GM04503 (cell line): Measurements from ENCODE around the gene MAD1L1.
A peak's percentile ranks its signal among the peaks of the same experiment; 100 is the strongest.

Experiments used
- DNase-seq: peaks from one replicate; pipeline ENCODE4 v3.0.0-alpha.2; 2012; ENCODE audit warnings: low read depth

Gene MAD1L1

GRCh38 chr7:2218444-2218785 lies 14.3 kb downstream of the MAD1L1 start:
- no peak for DNase-seq

- DNase-seq: no peak
These were observed 14.9 kb downstream of the MAD1L1 start for GRCh38 chr7:2217716-2218443.

GRCh38 chr7:2217206-2217605 lies 15.5 kb downstream of the MAD1L1 start:
- no peak for DNase-seq

- DNase-seq: no peak
These were observed 16.9 kb downstream of the MAD1L1 start for GRCh38 chr7:2215851-2216250.

GRCh38 chr7:2214636-2215035 lies 18.1 kb downstream of the MAD1L1 start:
- no peak for DNase-seq

GRCh38 chr7:2213551-2214215 lies 19.1 kb downstream of the MAD1L1 start:
- DNase-seq: no peak

GRCh38 chr7:2212906-2213305 lies 19.8 kb downstream of the MAD1L1 start:
- no peak for DNase-seq

GRCh38 chr7:2211926-2212325 lies 20.8 kb downstream of the MAD1L1 start:
- no peak for DNase-seq

GRCh38 chr7:2211259-2211880 lies 21.4 kb downstream of the MAD1L1 start:
- DNase-seq: no peak

- DNase-seq: no peak
These were observed 22.0 kb downstream of the MAD1L1 start for GRCh38 chr7:2210551-2211258.

- no peak for DNase-seq
These were observed 22.8 kb downstream of the MAD1L1 start for GRCh38 chr7:2209961-2210323.

- DNase-seq: peak; percentile 16
These were observed 23.4 kb downstream of the MAD1L1 start for GRCh38 chr7:2209146-2209960.

- DNase-seq: no peak
These were observed 24.0 kb downstream of the MAD1L1 start for GRCh38 chr7:2208712-2209111.

GRCh38 chr7:2205036-2205780 lies 27.5 kb downstream of the MAD1L1 start:
- no peak for DNase-seq

- DNase-seq: no peak
These were observed 28.3 kb downstream of the MAD1L1 start for GRCh38 chr7:2204446-2204845.

- no peak for DNase-seq
These were observed 28.9 kb downstream of the MAD1L1 start for GRCh38 chr7:2203766-2204300.

GRCh38 chr7:2202901-2203765 lies 29.6 kb downstream of the MAD1L1 start:
- no peak for DNase-seq

- no peak for DNase-seq
These were observed 30.4 kb downstream of the MAD1L1 start for GRCh38 chr7:2202361-2202761.

- DNase-seq: no peak
These were observed 30.9 kb downstream of the MAD1L1 start for GRCh38 chr7:2201686-2202360.
